ENCODE data around the gene SOCS6. TPM values are rescaled to one million over a fixed set of nuclear protein-coding genes. Genes with fewer than 3 reads are reported as not detected.

Gene SOCS6
- total and polyA plus RNA-seq, 2 donors (not counting 3 experiments of a cell fraction or from before 2014, with no cell fraction given): 8.6 to 15.0 TPM

- no peak for FAIRE-seq
- Histone ChIP-seq H3K27ac (ENCODE audit: insufficient read depth, low read depth, low read length) (no peak overlapping the region), H3K36me3 (ENCODE audit: control insufficient read depth in 2 of 2, extremely low read depth in 1 of 2, insufficient read depth in 2 of 2, low read length in 2 of 2) (no peaks in the 10 kb centered on the region), H3K4me3 (replicated peaks in 1 of 3; ENCODE audit: insufficient read depth in 1 of 3, low read depth in 1 of 3, low read length in 3 of 3) (no peak overlapping the region), H3K9ac (replicated peaks; ENCODE audit: extremely low read depth, insufficient read depth, low read length) (no peak overlapping the region), H3K4me1 (ENCODE audit: control insufficient read depth, extremely low read depth, insufficient read depth, low read length) (peaks cover 10% of the 10 kb centered on the region), H3K9me3 (replicated peaks; ENCODE audit: control insufficient read depth, insufficient read depth, low read length) (no peaks in the 10 kb centered on the region), H3K9me1 (replicated peaks; ENCODE audit: control insufficient read depth, extremely low read depth, insufficient read depth, low read length) (no peaks in the 10 kb centered on the region), H3K4me2 (ENCODE audit: insufficient read depth, low read length) (no peak overlapping the region), H2AFZ (ENCODE audit: low read depth, low read length) (no peak overlapping the region), H3K79me2 (ENCODE audit: control insufficient read depth, insufficient read depth, low read length) (no peaks in the 10 kb centered on the region), H4K20me1 (replicated peaks; ENCODE audit: control insufficient read depth, extremely low read depth, insufficient read depth, low read length) (no peaks in the 10 kb centered on the region), H3K27me3 (ENCODE audit: control insufficient read depth in 2 of 2, insufficient read depth in 2 of 2, low read length in 2 of 2) (no peaks in the 10 kb centered on the region)
- TF ChIP-seq MAX (IDR thresholded peaks at IDR 0.05; ENCODE audit: insufficient read depth, insufficient read length) (no peak), CTCF (IDR thresholded peaks at IDR 0.05; ENCODE audit: extremely low read depth in 1 of 2, insufficient read depth in 1 of 2, low read depth in 1 of 2, low read length in 2 of 2) (no peak)
- dilution Hi-C loops (cut with MboI; ENCODE audit: extremely low pct_ligation_motif_present, low sequenced_read_pairs) (no loop called here), intact Hi-C loops (cut with micrococcal nuclease) (loop anchor here (5.0 kb wide), 1 partner anchor 37 kb away; no protein-coding TSS in a partner anchor)
- POLR2A ChIA-PET: no interaction called here
- no TSS peak for BruUV-seq (replicated peaks)
- no peak for DNase-seq (ENCODE audit: low read depth, low spot score)
- CTCF ChIA-PET: interaction anchor here (1.6 kb wide), 1 partner anchor 88 kb away, joined by 3 read pairs; no protein-coding TSS in a partner anchor
Observed at GRCh38 chr18:70334264-70334663, 45.4 kb downstream of the SOCS6 start.

- Histone ChIP-seq H3K79me2 (ENCODE audit: control insufficient read depth, insufficient read depth, low read length) (no peaks in the 10 kb centered on the region), H3K4me3 (replicated peaks in 1 of 3; ENCODE audit: insufficient read depth in 1 of 3, low read depth in 1 of 3, low read length in 3 of 3) (no peak overlapping the region), H3K27ac (ENCODE audit: insufficient read depth, low read depth, low read length) (no peak overlapping the region), H4K20me1 (replicated peaks; ENCODE audit: control insufficient read depth, extremely low read depth, insufficient read depth, low read length) (no peaks in the 10 kb centered on the region), H3K9me3 (replicated peaks; ENCODE audit: control insufficient read depth, insufficient read depth, low read length) (no peaks in the 10 kb centered on the region), H3K9ac (replicated peaks; ENCODE audit: extremely low read depth, insufficient read depth, low read length) (no peak overlapping the region), H3K9me1 (replicated peaks; ENCODE audit: control insufficient read depth, extremely low read depth, insufficient read depth, low read length) (no peaks in the 10 kb centered on the region), H3K36me3 (ENCODE audit: control insufficient read depth in 2 of 2, extremely low read depth in 1 of 2, insufficient read depth in 2 of 2, low read length in 2 of 2) (no peaks in the 10 kb centered on the region), H3K4me2 (ENCODE audit: insufficient read depth, low read length) (no peak overlapping the region), H2AFZ (ENCODE audit: low read depth, low read length) (no peak overlapping the region), H3K27me3 (ENCODE audit: control insufficient read depth in 2 of 2, insufficient read depth in 2 of 2, low read length in 2 of 2) (no peaks in the 10 kb centered on the region), H3K4me1 (ENCODE audit: control insufficient read depth, extremely low read depth, insufficient read depth, low read length) (peaks cover 9% of the 10 kb centered on the region)
- FAIRE-seq (no peak), DNase-seq (ENCODE audit: low read depth, low spot score) (no peak)
- no TSS peak for BruUV-seq (replicated peaks)
- intact Hi-C loops (cut with micrococcal nuclease) (loop anchor here (5.0 kb wide), 2 partner anchors 38 to 87 kb away; no protein-coding TSS in a partner anchor), dilution Hi-C loops (cut with MboI; ENCODE audit: extremely low pct_ligation_motif_present, low sequenced_read_pairs) (no loop called here)
- CTCF ChIA-PET: interaction anchor here (1.0 to 1.6 kb wide), 2 partner anchors 87 to 99 kb away, joined by 3 to 4 read pairs; no protein-coding TSS in a partner anchor
- TF ChIP-seq FOS (IDR thresholded peaks at IDR 0.05; ENCODE audit: borderline replicate concordance, insufficient read depth, low read length) (no peak), GATA2 (IDR thresholded peaks at IDR 0.05; ENCODE audit: insufficient read depth, insufficient read length, low read depth, low read length) (no peak), POLR2AphosphoS5 (IDR thresholded peaks at IDR 0.05; ENCODE audit: insufficient read depth, low read depth, low read length) (no peak), MYC (IDR thresholded peaks at IDR 0.05; ENCODE audit: low read depth, low read length) (no peak), POLR2A (IDR thresholded peaks at IDR 0.05; ENCODE audit: low read depth, low read length) (no peak), MAX (IDR thresholded peaks at IDR 0.05; ENCODE audit: insufficient read depth, insufficient read length) (no peak), EZH2 (IDR thresholded peaks at IDR 0.05; ENCODE audit: borderline replicate concordance, low read depth, low read length, severe bottlenecking) (no peak), JUN (IDR thresholded peaks at IDR 0.05; ENCODE audit: borderline replicate concordance, insufficient read depth, insufficient read length, low read depth) (no peak), CTCF (IDR thresholded peaks at IDR 0.05; ENCODE audit: extremely low read depth in 1 of 2, insufficient read depth in 1 of 2, low read depth in 1 of 2, low read length in 2 of 2) (no peak)
- POLR2A ChIA-PET: no interaction called here
Observed at GRCh38 chr18:70334728-70335329, 46.0 kb downstream of the SOCS6 start.

Measured in endothelial cell of umbilical vein (primary cell).